NCI-H82 treated with DMSO at 0.1 percent for 48 hours (cell line): ENCODE data around the gene DVL2.

Experiments
- DNase-seq: peaks from one replicate; lab custom pipeline; 2025; ENCODE audit not compliant: unreplicated experiment; lab: John Stamatoyannopoulos, UW

The DVL2 gene

DNA sequence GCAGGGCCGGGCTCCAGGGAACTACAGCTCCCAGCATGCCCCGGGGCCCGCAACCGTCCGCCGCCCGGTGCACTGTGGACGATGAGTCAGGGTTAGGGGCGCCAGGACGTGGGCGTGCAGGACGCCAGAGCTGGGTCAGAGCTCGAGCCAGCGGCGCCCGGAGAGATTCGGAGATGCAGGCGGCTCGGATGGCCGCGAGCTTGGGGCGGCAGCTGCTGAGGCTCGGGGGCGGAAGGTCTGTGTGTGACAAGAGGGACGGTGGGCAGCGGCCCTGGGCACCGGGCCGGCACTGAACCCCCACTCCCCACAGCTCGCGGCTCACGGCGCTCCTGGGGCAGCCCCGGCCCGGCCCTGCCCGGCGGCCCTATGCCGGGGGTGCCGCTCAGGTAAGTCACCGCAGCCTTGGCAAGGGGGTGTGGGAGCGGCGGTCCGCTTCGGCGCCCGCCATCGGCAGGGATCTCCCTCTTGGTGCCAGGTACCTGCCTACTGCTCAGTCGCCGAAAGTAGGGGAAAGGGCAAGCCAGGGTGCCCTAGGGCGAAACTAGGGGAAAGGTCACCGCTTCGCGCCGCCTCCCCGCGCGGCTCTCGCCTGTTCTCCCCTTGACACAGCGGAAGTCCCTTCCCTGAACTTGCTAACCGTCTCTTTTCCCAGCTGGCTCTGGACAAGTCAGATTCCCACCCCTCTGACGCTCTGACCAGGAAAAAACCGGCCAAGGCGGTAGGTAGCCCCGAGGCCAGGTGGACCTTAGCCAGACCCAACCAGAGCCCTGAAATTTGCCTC lies 14.3 kb downstream of the DVL2 start, which contains the start of the genes ACADVL and DLG4:
ACADVL (plus strand) TSS at position 127 of the 781 bp plus-strand sequence; CDS start at position 174, 47 bp downstream.
DLG4 (minus strand) TSS at position 25 of the 781 bp plus-strand sequence.
- DNase-seq, result peak; percentile 60

DNA sequence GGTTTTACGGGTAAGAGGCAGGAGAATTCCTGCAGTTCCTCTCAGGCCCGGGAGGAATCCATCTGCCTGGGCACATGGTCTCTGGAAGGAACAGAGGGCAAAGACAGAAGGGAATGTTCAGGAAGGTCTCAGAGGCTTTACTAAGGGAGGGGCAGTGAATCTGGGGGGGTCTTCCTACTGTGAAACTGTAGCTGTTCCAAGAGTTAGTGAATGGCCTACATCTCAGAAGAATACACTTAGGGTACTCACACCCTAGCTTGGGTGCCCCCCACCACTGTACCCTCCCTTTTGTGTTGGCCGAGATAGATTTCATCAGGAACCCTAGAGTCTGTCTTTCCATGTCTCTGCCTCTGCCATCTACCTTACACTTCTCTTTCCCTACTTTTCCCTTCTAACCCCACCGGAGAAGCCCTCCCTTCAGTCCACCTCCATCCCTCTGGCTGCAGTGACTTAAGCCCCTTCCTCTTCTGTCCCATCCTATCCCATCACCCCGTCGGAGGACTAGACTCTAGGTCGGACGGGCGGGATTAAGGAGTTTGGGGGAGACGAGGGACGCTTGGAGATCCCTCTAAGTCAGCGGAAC lies 15.0 kb downstream of the DVL2 start:
- no peak for DNase-seq

DNA sequence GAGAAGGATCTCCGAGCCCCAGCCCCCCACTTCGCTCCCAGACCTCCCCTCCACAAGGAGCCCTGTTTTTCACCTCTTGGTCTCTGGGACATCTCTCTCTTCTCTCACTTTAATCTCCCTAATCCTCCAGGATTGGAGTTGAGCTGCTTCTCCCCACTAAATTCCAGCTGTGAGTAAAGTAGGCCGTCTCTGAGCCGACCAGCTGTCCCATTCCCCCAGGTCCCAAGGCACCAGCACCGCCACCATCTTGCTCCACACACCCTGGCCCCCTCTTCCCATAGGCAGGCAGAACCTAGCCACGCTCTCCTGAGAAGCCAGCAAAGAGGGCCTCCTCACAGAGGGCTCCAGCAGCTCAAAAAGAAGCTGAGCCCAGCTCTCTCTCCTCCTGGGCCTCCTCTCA lies 15.6 kb downstream of the DVL2 start:
- DNase-seq, result peak; percentile 90

DNA sequence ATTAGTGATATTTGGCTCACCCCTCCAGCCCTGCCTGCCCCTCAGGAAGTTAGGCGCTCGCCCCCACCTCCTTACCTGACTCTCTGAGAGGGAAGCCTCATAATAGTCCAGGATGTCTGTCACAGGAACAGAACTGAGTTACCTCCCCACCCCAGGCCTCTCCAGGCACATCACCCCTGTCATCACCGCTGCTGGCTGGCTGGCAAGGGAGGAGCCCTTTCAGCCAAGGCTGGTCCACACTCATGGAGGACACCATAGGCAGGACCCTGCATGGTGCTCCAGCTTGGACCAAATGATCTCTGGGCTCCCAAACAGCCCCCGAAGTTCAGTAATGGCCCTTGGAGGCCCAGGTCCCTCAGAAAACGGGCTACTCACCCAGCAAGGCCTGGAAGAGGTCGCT lies 16.2 kb downstream of the DVL2 start:
- DNase-seq, result no peak

DNA sequence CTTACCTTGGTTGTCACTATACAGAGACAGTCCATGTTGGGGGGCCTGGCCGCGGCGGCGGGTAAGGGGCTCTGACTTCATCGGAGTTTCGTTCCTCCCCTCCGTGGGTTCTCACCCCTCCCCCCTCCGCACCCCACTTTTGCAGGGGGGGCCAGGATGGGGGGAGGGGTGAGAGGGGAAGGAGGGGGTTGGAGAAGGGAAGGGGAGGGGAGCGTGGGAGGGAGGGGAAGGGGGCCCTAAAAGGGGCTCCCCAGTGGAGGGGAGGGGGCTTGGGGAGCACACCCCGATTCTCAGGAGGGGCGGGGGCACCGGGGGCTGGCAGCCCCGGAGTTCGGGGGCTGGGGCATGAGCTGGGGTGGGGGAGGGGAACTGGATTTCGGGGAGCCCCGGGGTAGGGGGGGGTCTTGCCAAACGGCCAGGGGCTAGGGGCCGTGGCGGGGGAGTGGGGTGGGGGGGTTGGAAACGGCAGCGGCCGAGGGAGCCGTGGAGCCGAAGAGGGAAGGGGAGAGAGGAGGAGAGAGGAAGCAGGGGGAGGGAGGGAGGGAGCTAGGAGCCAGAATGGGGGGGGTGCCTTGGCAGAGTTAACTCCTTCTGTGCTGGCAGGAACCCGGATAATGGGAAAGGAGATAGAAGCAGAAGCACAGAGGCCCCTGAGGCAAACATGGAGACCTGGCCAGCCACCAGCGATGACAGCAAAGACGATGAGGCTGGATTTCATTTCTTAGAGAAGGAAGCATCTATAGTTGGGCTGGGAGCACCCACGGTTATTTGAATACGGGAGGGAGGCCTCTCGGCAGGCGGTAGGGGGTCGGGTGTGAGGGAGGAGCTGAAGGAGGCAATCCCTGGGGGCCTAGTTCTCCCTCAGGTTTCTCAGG lies 17.0 kb downstream of the DVL2 start:
- peak; percentile 51 for DNase-seq

DNA sequence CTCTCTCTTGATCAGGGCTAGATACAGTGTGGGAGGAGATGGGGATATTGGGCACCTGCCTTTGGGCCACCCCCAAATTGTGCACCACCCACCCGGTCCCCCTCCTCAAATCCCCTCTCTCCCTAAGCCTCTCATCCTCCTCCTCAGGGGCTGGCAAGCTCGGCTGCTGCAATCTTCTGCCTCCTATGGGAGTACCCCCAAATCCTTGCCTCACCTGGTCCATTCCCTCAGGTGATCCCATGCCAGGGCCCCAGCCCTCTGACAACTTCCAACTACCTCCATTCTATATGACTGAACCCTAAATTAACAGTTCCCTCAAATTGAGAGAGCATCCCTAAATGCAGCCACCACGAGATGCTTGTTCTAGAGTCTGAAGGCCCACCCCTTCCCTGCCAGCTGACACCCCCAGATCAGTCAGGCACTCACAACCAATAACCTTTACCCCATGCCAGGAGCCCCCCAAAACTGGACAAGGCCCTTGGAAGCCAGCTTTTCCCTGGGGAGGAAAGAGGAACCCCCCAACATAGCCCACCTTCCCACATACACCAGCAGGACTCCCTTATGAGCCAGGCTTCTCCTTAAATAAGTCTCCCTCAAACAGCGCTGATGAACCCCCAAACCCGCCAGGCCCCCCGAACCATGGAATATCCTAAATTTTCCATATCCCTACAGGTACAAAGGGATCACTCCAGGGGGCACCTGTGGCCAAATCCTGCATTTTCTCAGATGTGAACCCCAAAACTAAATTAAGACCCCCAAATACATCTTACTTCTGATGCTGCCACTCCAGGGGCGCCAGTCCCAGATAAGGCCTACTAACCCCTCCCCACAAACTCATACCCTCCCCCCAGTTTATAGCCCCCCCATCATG lies 17.8 kb downstream of the DVL2 start:
- DNase-seq, result no peak

DNA sequence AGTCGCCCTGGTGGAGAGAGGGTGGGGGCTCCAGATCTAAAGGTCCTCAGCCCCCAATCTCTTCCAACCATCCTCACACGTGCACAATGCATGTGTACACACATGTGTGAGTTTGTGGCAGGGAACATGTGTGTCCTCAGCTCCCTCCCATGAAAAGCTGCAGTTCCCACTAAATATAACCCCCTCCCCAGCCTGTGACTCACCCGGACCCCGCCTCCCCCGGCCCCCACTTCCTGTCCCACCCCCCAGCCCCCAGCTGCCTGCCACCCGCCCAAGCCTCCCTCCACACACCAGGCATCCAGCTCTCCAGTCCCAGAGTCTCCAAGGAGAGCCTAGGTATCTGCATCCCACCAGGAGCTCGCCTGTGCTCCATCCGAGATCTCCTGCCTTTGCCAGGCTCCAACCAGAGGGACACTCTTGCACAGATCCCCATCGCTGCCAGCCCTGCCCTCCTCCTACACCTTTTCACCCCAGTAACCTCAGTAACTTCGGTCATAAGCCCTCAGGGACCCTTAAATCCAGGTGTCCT lies 18.6 kb downstream of the DVL2 start:
- peak; percentile 40 for DNase-seq

DNA sequence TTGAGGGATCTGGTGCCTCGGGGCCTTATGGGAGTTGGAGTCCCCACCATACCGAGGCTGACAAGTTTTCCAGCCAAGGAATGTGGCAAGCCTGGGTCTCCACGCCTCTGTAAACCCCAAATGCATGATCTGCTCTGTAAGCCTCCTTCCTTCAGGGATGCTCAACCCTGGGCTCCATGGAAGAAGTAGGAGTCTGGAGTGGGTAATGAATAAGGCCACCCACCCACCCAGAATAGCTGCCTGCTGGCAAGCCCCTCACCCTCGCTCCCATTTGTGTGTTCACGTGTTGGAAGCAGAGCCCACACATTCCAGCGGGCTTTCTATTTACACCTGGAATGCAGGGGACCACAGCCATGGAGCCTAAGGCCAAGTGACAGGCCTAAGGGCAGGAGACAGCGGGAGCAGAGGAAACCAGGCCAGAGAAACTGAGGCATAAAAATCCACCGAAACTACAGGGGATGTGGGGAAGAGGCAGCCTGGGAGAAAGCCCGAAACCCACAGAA lies 19.1 kb downstream of the DVL2 start:
- no peak for DNase-seq

DNA sequence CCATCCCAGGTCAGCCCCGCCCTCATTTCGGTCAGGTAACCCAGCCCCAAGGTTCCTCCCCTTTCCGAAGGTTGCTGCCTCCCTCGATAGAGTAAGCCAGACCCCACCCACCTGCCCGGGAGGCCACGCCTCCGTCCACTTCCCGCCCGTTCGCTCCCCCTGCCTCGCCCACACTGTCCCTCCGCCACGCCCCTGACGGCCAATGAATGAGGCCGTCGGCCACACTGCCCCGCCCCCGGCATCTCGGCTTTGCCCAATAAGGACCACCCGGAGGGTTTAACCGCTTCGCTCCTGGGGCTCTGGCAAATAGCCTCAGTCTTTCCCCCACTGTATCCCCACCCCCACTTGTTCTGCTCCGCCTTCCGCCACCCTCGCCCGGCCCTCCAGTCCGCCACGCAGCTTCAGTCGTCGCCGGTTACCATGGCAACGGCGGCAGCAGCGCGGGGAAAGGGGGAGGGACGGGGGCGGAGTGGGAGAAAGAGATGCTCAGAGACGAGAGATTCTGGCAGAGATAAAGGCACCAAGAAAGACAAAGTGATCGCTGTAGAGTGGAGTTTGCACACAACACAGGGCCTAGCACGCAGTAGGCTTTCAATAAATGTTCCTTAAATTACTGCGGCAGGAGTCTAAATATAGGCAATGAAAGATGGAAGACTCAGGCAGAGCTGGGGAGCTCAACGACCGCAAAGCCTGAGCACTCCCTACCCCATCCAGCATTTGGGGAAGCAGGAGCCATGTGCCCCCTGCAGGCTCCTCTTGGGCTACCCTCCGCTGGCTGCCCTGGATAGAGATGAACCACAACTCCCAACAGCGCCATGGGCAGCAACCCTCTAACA lies 19.8 kb downstream of the DVL2 start:
- DNase-seq, result peak; percentile 98

DNA sequence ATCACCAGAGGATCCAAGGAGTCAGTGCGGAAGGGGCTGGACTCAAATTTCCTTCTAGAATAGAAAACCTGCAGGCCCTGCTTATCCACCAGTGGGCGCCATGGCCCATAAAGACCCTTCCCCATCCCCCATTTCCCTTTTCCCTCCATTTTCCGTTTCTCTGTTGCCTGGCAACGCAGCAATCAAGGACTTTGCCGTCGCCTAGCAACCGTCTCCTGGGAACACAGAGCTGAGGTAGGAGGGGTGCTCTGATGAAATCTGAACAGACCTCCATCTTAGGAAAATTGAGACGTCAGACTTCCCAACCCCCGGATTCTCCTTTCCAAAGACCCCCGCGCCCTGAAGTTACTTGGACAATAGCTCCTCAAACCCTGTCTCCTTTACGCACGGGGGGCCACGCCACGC lies 20.4 kb downstream of the DVL2 start:
- peak; percentile 93 for DNase-seq

DNA sequence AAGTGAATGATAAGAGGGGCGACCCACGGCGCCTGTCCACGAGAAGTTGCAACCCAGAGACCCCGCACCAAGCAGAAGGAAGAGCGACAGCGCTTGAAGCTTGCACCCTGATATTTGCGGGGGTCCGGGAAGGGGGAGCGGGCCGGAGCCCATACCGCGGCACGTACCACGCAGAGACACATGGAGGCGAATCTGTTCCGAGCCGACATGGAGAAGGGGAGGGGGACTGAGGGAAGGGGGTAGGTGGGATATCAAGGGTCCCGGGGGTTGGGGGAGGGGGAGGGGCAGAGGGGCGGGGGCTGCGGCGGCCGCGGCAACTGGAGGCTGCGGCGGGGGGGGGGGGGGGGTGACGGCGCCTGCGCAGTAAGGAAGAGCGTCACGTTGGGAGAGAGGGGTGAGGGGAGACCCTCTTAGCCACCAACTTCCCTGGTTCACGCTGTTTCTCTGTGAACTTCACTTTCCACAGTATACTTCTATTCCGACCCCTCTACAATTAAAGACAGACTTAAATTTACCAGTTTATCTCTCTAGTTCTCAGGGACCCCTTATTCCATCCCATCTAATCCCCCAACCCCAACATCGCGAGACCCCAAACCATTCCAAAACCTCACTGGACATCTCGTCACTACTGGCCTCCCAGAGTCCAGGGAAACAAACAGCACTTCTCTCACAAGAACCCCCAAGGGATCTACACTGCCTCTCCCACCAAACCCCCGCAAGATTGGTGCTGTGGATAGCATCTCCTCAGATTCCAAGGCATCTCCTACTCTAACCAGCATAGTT lies 22.6 kb downstream of the DVL2 start:
- DNase-seq, result peak; percentile 36

DNA sequence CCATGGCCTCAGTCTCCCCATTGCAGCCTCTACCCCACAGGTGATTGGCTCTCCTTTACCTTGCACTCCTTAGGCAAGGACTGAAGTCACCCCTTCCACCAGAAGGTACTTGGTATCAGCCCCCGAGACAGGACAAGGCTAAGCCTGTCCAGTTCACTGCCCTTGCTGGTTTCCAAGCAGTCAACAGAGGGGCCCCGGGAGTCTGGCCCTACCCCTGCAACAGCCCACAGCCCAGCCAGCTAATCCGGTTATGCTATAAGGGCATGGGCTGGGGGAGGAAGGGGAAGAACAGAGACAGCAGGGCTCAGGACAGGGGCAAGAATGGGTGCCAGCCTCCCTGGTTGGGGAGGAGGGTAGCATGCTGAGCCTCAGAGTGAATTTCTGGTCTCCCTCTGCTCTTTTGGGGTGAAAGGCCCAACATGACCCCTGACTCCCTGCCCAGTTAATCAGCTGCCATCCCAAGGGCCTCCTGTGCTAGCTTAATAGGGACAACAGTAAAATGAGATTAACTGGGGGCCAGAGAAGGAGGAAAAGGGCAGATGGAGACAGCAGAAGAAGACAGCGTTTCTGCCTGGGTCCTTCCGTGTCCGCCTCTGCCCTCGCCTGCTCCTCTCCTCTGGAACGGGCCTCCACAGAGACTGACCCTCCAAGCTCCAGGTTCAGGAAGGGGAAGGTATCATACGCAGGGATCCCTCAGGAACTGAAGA lies 25.4 kb downstream of the DVL2 start:
- DNase-seq, result peak; percentile 93

DNA sequence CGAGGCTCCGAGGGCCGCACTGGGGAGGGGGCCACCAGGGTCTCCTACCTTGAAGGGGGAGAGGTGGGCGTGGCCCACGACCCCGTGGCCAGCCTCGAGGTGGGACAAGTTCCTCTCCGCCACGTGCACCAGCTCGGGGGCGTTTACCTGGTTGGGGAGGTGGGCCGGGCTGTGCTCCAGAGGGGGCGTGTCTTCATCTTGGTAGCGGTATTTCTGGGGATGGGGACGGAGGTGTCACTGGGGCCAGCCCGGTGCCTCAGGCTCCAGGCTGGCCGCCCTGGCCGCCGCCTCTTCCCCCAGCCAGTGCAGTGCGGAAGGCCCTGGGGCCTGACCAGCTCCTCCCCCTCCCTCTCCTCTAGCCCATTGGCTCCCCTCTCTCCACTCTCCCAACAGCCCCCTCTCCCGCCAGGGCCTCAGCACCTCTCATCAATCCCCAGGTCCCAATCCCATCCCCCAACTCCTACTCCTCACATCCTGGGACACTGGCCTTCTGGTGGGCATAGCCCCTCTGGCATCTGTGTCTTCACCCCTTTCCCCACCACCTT lies 26.2 kb downstream of the DVL2 start:
- peak; percentile 70 for DNase-seq

DNA sequence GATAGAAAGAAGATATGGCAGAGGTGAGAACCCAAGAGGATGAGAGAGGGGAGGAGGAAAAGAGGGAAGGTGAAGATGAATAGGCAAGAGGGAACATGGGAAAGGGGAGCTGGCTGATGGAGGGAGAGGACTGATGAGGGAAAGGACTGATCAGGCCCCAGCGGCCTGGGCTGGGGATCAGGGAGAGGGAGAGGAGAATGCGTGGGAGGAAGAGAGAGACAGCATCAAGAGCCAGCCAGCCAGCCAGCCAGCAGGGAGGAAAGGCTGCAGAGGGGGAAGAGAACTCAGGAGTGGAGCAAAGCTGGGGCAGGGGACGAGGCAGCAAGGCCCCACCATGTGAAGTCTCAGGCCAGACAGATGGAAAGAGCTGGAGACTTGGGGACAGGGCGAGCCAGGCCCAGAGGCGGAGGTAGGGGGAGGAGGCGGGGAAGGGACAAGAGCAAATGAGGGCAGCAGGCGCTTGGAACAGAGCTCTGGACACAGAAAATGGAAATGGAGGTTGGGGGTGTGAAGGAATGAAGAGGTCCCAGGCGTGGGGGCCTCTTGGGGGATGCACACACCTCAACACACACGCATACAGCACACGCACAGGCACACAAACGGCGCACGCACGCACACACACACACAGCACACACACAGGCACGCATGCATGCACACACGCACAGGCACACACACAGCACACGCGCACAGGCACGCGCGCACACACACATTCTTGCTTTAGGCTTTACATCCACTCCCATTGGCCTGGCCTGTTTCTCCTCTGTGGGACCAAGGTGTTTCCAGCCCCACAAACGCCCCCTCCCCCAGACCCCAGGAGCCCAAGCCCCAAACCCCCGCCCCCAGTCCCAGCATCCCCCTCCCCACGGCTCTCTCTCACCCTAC lies 27.0 kb downstream of the DVL2 start:
- DNase-seq, result no peak

DNA sequence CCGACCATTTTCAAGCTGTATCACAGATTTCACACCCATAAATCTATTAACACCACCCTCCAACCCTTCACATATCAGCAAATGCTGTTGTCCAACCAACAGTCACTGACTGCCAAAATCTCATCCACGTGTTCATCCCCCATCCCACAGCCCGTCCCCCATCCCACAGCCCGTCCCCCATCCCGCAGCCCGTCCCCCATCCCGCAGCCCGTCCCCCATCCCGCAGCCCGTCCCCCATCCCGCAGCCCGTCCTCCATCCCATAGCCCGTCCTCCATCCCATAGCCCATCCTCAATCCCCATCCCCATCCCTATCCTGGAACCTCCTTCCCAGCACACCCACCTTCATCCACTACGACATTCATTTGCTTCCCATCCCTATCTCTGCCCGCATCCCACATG lies 28.8 kb downstream of the DVL2 start:
- DNase-seq, result no peak

DNA sequence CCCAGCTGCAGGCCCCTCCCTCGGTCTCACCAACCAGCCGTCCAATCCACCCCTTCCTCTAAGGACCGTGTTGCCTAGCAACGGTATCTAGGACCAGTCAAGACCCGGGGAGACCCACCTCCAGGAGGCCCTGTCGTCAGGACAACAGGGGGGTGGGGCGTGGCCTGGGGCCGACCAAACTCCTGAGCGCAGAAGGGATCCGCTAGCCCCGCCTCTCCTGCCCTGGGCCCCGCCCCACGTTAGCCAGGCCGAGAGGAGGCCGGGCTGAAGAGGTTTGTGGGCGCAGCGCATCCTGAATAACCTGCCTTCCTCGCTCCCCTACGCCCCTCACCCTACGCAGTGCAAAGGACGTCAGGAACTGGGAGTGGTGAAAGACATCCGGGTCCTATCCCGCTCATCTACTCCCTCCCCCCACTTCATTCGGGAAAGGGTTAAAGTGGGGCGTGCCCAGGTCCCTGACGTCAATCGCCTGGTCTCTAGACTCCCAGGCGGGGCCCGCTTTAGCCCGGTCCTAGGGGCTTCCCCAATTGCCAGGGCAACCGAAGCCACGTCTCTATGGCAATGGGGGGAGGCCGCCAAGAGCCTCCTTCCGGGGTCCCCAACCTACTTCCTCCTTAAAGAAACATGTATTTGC lies 29.4 kb downstream of the DVL2 start:
- peak; percentile 64 for DNase-seq
